NCI-H82 treated with DMSO at 0.1 percent for 48 hours (cell line): ENCODE data around the gene DLL1.

Experiments
- DNase-seq: peaks from one replicate; lab custom pipeline; 2025; ENCODE audit not compliant: unreplicated experiment; lab: John Stamatoyannopoulos, UW

The DLL1 gene

DNA sequence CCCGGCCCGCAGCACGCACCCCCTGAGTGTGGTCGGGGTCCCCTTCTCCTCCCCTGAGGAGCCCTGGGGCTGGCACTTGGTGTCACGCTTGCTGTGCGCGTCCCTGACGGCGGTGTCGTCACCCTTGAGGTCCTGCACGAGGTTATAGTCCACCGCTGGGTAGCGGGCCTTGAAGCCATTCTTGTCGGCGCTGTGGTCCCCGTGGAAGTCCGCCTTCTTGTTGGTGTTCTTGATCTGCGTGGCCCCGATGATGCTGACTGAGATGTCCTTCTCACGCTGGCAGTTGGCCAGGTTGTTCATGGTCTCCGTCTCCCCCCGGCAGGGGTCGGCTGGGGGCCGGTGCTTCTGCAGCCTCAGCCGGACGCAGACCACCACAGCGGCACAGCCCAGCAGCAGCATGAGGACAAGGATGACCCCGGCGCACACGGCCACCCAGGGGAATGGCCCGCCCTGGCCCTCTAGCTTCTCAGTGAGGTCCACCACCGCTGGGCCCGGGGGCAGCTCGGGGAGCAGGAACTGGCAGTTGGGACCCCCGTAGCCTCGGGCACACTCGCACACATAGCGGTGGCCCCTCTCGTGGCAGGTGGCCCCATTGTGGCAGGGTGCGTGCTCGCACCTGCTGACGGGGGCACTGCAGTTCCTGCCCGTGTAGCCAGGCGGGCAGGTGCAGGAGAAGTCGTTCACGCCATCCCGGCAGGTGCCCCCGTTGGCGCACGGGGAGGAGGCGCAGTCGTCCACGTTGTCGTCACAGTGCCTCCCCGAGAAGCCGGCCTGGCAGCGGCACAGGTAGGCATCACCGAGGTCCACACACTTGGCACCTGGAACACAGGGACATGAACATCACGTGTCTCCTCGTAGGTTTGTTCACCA lies 7.4 kb downstream of the DLL1 start:
- no peak for DNase-seq

DNA sequence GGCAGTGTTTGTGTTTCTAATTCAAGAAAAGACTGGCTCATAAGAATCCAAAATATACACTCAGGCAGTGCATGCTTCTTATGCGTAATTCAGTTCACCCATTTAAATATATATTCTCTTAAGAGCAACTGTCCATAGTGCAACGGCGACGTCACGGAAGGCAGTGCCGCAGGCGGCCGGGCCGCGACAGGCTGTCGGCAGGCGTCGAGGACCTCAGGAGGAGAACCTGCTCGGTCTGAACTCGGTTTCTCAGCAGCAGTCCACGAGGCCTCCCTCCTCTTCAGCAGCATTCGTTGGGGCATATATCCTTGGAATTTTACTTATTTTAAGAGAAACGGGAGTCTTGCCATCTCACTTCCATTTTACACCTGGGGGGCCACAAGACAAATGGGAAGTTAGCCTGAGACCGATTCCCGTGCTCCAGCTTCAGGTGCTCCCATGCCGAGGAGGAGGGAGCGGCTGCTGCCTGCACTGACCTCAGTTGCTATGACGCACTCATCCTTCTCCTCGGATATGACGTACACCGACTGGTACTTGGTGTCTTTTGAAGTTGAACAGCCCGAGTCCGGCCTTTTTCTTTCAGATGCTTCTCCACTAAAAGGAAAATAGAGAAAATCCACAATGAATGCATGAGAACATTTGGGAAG lies 8.2 kb downstream of the DLL1 start:
- no peak for DNase-seq

DNA sequence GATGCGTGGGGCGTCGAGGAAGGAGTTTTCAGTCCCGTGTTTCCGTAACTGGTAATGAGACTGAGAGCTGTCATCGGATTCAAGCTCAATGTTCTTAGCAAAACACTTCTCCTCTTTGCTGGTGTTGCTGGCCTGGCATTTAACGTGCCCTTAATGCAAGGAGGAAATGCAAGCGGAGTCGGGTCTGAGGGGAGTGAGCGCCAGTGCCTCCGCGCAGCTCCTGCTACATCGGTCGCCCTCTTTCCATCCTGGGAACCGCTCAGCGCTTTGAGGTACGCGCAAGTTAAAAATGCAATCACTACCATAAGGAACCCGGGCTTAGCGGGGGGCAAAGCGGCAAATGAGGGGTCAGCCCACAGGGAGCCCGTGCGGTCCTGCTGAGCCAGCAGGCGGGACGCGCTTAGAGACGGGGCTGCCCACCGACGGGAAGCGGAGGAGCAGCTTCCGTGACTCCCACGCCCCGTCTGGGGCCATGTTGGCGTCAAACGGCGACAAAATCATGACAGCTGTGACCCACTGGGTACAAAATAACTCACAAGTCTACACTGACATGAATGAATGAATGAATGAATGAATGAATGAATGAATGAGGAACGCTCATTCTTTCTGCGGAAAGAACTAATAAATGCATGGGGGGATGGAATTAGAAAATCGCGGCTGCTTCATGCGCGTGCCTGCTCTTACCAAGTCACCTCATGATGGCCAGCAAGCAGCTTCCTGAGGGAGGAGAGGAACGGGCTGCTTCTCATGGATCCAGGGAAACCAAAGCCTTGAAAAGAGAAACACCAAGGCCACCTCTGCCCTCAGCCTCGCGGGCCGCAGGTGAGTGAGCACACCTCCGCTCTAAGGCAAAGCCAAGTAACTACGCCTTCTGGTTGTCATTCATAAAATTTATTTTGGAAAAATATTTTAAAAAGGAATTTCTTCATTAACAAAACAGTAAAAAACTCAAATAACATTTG lies 9.3 kb downstream of the DLL1 start:
- no peak for DNase-seq

DNA sequence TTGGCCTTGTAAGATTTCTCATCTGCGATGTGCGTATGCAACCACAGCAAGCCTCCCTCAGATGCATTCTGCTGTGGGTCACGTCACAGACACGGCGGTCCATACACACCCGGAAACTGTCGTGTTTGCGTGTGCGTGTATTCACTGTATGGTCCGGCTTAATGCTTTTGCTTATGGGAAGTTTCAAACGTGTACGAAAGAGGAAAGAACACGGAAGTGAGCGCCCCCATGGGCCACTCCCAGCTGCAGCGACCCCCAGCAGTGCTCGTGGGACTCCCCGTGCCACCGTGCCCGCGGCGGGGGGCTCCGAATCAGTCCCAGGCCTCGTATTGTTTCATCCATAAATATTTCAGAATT lies 10.2 kb downstream of the DLL1 start:
- no peak for DNase-seq

DNA sequence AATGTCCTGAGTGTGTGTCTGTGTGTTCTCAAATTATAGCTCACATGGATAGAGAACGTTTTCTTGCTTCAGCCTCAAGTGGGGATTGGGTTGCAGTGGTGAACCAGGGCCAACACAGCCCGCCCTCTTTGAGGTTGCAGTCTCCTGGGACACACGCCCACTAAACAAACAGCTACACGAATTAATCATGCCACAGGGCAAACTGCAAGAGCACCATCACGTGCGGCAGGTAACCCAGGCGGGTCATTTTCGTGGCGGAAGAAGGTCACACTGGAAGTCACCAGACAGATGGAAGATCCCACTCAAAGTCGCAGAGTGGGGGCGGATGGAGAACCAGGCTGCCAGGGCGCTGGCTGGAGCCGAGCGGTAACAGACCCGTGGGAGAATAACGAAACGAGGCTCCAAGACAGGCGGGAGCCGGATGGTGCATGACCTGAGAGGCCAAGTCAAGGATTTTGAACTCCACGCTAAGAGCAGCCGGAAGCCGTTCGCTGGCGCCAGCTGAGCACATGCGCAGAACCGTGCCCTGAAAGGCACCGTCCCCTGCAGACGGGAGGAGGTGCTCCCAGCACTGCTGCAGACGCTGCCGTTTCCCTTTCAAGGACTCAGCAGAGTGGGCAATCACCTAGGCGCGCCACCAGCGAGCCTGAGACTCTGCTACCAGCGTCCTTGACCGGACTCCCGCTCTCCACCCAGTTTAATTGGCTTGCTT lies 10.7 kb downstream of the DLL1 start:
- DNase-seq = no peak

DNA sequence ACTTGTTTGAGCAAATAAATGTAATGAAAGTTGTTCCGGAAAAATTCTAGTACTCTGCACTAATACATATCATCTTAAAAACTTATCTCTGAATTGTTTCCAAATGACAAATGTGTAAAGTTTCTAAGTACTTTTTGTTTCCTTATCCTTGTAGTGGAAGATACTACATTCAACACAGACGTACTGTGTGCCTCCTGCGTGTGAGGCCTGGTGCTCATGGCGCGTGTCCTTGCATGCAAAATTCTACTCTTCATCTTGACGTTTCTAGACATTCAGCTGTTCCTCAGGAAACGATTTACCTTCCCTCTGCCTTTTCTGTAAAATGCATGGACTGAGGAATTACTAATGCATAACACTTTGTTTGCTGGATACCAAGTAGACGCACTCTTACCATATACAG lies 11.5 kb downstream of the DLL1 start:
- no peak for DNase-seq

DNA sequence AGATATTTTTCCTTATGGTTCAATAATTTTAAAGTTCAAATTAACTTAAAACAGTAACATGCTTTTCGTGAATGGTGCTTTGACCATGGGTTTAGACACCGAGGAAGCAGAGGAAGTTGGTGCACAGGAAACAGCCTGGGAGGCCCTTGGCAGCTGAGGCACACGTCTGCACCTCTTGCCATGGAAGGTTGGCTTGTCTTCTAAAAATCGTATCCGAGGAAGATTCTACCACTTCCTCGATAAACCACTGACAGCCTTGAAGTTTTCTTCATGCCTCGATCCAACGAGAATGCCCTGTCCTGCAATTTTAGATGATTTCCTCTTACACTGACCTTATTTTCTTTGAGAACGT lies 12.2 kb downstream of the DLL1 start:
- DNase-seq = no peak

DNA sequence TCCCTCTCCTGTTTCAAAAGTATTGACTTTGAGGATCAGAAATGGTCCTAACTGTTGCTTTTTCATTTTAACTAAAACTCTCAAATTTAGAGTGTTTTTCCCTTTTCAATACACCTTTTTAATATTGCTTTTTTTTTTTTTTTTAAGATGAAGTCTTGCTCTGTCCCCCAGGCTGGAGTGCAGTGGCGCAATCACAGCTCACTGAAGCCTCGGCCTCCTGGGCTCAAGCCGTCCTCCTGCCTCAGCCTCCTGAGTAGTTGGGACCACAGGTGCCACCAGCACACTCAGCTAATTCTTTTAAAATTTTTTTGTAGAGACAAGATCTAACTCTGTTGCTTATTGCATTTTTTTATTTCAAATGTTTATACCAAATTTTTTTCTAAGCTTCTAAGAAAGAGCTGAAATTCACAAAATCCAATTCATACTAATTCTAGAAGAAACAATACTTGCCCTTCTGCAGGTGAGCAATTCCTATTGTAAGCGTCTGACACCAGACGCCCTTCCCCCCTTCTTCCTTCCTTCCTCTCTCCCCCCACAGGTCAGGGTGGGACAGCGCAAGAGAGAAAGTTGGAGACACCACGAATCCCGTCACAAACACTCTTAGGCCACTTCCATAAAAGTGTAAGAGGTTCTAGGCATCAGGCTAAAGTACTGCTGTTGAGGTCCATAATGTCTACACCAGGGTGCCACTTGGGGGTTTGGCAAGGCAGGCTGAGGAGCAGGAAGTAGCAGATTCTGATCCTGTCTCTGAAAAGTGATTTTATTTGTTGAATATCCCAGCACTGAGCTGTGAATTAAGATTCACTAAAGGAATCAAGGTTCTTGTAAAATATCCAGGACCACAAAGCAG lies 12.8 kb downstream of the DLL1 start:
- no peak for DNase-seq

DNA sequence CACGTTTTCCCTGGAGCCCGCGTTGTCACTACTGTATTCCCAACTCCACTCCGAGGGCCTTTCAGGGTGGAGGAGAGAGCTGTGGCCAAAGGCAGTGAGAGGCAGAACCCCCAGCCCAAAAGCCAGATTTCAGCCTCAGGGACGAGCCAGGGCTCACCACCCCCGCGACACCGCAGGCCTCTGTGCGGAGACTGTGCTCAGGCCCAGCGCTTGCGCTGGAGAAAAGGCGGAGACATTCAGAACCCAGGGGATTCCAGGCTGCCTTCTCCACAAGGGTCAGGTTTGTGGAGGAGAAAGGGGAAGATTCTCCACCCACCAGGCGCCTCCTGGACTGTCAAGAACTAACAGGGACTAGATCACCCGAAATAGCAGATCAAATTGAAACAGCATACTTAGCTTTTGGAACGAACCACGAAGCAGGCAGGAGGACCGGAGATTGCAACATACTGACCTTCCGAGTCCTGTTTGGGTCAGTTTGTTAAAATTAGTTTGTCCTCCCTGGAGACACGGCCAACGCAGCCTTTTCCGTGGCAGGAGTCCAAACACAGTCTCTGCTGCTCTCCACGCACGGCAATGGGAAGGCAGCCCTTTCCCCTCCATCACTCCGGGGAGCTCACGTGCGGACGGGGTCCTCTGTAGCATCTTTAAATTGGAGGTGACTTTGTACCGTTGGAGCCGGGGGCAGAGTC lies 14.4 kb downstream of the DLL1 start:
- DNase-seq = no peak

DNA sequence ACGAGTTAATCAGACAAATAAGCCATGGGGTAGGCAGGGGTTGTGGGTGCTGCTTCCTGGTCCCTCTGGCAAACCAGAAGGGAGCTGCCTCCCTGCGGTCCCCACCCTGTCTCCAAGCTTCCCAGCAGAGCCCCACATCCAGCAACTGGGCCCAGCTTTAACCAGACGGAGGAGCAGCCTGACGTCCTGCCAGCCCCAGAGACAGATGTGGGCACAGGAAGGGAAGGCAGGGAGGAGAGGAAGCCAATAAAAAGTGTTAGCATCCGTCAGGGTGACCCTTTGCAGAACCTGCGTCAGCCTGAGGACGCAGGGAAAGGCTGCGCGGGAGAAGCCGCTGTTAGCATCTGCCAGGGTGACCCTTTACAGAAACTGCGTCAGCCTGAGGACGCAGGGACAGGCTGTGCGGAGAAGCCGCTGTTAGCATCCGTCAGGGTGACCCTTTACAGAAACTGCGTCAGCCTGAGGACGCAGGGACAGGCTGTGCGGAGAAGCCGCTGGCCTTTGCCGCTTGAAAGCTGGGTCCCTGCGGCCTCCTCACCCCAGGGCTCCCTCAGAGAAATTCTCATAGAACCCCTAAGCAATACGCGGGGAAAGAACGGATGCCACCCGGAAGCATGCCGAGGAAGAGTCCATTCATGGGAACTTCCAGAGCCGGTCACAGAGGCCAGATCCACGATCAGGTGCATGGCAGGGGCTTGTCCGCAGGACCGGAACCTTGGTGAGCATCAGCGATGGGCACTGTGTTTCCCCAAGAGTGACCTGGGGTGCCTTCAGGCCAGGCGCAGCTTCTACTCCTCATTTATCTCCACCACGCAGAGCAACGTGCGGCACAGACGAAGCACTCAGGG lies 15.9 kb downstream of the DLL1 start:
- no peak for DNase-seq

DNA sequence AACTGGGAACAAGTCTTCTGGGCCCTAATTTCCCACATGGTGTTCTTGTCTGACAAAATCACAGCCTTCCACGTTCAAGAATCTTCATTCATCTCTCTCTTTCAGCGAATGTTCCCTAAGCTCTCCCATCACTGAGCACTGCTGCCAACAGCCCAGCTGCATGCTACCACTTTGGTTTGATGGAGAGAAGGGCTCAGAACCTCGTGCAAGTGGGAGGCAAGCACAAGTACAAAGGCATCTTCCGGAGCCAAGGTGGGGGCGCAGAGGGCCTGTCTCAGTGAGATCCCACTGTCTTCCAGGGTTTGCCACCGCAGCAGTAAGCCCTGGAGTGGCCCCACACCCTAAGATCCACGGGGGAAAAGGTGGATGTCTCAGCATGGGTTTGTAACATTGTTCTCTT lies 17.2 kb downstream of the DLL1 start:
- DNase-seq = no peak

DNA sequence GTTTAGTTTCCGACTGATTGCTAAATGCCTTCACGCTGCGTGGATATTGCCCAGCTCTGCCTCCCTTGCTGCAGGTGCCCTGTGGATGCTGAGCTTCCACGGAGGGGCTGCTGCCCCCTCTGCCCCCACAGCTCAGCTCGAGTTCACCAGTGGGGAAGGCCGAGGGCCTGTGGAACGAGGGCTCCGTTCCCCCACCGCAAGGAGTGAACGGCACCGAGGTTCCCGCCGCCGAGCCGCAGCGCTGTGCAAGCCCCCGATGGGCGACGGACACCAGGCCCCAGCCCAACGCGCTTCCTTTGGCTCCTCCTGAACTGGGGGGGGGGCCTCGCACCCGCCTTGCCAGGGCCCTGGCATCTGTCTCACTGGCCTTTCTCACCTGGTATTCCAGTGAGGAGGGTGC lies 17.7 kb downstream of the DLL1 start:
- no peak for DNase-seq

DNA sequence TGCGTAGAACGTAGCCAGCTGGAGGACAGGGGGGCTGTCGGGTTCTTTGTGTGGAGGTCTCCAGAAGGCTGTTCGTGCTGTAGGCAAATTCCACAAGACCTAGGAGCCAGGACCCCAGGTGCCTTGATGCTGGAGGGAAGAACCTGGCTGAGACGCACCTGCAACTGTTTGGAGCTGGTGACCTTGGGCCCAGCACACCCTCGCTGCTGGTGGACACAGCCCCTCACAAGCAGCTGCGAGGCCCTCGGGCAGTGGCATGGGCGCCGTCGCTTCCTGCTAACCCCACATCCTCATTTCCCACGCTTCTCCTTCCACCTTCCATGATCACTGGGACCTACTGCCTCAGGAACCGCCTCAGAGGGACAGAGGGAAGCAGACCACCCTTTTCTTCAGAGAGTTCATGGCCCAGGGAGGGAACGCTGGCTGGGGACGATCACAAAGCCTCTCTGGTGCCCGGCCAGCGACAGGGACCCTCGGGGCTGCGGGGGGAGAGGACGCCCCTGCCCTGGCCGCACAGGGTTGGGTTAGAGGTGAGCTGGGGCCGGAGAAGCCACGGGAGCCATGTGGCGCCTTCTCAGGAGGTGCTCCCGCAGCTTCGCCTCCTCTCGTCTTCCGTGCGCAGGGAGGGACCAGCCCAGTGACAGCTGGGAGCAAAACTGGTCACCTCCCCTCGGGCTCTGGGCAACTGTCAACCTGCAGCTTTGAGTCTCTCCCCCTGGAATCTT lies 18.4 kb downstream of the DLL1 start:
- DNase-seq = no peak

DNA sequence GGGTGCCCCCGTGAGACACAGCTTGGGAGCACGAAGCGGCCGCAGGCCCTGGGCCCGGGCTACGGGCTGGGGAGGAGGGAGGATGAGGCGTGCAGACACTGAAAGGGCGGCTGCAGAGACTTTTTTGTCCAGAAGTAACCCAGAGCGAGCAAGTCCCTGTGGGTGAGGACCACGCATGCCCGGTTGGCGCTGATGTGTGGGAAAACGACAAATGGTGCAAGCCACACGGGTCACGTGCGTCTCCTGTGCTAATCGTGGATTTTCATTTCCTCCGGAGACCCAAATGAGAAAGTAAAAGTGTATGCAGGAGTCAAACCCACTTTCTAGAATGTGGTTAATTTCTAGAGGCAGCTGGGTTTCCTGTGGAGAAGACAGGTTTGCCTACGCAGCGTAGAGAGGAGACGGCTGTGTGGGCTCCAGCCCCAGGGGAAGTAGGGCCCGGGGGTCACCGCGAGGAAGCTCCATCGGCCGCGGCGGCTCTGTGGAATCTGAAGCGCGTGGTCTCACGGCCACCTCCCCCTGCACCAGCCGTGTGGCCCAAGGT lies 19.0 kb downstream of the DLL1 start:
- DNase-seq = no peak

DNA sequence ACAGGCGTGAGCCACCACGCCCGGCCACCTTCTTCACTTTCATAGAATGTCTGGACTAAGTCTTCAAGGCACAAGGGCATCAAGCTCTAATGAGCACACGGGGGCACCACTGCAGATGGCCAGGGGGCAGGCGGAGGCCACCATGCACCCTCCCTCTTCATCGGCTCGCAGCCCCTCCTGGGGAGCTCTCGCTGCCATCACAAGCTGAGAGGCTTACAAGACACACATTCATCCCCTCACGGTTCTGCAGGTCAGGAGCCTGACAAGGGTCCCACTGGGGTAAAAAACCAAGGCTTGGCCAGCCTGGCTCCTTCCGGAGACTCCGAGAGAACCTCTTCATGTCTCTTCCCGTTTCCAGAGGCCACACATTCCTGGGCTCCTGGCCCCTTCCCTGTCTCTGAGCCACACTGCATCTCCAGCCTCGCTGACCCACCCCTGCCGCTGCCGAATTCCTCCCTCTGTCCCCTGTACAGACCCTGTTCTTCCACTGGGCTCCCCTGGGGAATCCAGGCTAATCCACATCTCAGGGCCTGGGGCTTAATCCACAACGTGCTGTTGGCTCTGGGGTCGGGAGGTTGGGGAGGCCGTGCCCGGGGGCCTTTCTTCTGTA lies 19.8 kb downstream of the DLL1 start:
- DNase-seq = peak; percentile 16

DNA sequence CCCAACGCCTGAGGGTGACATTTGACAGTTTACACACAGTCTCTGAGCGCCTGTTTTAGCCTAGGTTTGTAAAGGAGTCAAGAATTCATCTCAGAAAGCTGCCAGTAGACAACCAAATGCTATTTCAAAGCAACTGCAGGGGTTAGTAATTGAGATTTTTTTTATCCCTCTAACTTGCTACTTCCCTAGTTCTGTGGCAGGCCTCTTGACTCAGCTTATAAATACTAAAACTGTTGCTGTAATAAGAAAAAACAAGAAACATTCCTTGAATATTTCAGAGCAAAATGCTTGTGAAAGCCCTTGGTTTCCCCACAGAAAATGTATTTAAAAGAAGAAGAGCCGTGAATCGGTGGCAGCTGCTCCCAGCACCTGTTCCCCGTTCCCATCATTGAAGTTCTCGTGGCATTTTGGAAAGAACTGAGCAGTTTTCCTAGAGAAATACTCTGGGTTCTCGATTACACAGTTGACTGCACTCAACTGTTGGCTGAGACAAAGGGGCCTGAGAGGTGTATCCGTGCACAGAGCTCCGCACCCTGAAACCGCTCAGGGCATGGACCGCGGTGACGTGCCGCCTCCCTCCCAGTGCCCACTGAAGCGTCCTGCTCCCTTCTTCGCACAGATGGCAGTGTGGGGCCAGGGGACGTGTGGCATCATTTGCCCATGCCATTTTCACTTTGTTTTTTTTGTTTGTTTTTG lies 20.9 kb downstream of the DLL1 start:
- no peak for DNase-seq
